Neuron (in vitro differentiated cells): Measurements from ENCODE around the gene DNAJB11.
"Not testable (repeated sequence)": the region's sequence is repeated elsewhere in the genome, so short reads cannot be mapped to it uniquely, and the experiment has no call there.

ENCODE experiments used
- H2AFZ ChIP-seq: one replicate; pipeline ENCODE4 v1.6.1; 2013; ENCODE audit warnings: low read depth, mild to moderate bottlenecking, inconsistent platforms, low read length, moderate library complexity
- H3K27me3 ChIP-seq: one replicate; pipeline ENCODE4 v1.6.1; 2013; ENCODE audit warnings: low read length; ENCODE audit not compliant: insufficient read depth
- H3K36me3 ChIP-seq: one replicate; pipeline ENCODE4 v1.6.1; 2013; ENCODE audit warnings: low read length; ENCODE audit not compliant: insufficient read depth
- H3K4me1 ChIP-seq: one replicate; pipeline ENCODE4 v1.6.1; 2013; ENCODE audit warnings: low read length; ENCODE audit not compliant: insufficient read depth
- H3K4me3 ChIP-seq: 2 replicates; pipeline ENCODE4 v1.5.1; 2013; ENCODE audit warnings: mild to moderate bottlenecking, low read length, moderate library complexity
- H3K9me3 ChIP-seq: one replicate; pipeline ENCODE4 v1.6.1; 2013; ENCODE audit warnings: low read length

DNAJB11 gene

DNA sequence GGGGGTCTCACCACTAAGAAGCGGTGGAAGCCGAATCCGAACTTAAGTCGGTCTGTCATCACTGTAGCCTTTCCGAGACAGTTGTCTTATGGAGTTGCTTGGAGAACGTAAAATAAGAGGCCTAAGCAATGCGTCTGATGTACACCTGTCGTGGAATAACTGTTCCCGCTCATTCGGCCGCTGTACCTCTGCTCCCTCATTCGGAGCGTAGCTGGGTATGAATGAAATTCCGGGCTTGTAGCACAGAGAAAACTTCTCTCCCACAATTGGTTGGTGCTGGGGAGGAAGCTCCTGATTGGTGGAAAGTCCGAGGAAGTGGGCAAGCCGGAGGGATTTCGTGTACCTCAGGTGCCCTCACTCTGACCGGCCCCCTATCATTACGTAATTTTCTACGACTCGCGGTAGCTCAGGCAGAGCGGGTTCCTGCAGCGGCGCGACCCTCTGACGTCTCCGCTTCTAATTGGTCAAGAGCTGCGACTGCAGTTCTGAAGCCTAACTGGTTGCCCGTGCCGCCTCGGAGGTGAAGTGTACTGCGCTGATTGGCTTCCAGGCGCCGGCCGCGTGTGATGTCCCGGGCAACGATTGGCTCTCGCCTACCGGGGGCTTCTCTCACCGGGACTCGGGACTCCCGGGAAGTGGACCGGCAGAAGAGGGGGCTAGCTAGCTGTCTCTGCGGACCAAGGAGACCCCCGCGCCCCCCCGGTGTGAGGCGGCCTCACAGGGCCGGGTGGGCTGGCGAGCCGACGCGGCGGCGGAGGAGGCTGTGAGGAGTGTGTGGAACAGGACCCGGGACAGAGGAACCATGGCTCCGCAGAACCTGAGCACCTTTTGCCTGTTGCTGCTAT is at the start of gene DNAJB11:
TSS of gene DNAJB11 (plus strand) at position 625 of the 845 bp plus-strand sequence. CDS start at position 803, 178 bp downstream.
- H2AFZ ChIP-seq = peak within 1 kb of the TSS; percentile 59
- no peaks in the 10 kb centered on the region for H3K27me3 ChIP-seq
- peaks cover 29% of the 10 kb centered on the region for H3K4me1 ChIP-seq
- H3K4me3 ChIP-seq = peak within 1 kb of the TSS; percentile 75
- peaks cover 23% of the 10 kb centered on the region for H3K36me3 ChIP-seq
- no peaks in the 10 kb centered on the region for H3K9me3 ChIP-seq

DNA sequence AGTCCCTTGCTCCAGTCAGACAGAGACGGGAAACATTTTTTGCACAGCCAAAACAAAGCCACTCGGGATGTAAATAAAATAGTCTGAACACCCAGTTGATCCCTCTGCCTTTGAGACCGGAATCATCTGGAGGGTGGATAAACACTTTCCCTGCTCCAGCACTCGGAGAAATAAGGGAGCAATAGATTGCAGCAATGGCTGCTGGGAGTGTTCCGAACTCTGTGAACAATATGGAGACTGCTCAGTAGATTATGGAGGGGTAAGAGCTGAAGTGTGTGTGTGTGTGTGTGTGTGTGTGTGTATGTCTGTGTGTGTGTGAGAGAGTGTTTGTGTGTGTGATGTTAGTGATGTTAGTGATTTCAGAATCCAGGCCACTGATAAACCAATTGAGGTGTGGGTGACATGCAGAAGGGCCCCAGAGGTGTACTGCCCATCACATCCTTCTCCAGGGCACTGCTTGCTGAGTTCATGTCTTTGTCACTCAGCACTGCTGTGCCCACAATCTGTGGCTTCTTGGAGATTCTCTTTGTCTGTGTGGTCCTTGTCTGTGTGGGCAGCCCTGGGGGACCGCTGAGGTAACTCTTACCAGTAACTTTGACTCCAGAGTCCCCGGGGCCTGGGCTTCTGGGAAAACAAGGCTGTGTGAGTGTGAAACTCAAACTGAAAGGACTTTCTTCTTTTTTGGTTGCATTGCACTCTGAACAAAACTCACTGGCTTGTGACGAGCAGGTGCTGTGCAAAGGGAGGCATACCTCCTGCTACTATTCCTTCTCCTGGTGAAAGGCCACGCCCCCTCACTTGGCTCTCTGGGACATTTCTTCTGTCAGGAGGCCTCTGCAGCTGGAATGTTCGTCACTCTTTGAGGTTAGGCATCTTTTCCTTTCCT is 49.3 kb upstream of the DNAJB11 start:
- Histone ChIP-seq H3K9me3 (no peaks in the 10 kb centered on the region), H2AFZ (peak overlapping the region; percentile 3), H3K4me3 (no peak overlapping the region), H3K36me3 (no peaks in the 10 kb centered on the region), H3K27me3 (no peaks in the 10 kb centered on the region), H3K4me1 (peaks cover 4% of the 10 kb centered on the region)

DNA sequence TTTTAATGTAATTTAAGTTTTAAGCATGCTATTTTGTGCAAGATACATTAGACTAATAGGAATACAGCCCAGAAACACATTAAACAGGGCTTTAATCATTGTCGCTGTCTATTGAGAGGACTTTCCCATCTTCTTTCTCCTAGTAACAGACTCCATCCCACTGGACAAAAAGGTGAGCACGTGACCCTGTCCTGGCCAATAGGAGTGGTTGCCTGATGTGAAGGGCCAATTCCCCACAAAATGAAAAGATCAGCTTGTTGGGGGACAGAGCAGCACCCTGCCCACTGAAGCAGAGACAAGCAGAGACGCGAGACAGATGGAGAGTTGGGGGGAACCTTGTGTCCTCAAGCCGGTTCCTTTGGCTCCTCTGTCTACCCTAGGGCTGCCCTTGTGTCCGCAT is 47.5 kb upstream of the DNAJB11 start:
- no peak overlapping the region for H3K4me3 ChIP-seq
- H2AFZ ChIP-seq = no peak overlapping the region
- no peaks in the 10 kb centered on the region for H3K27me3 ChIP-seq
- H3K9me3 ChIP-seq = no peaks in the 10 kb centered on the region
- no peaks in the 10 kb centered on the region for H3K36me3 ChIP-seq
- peaks cover 4% of the 10 kb centered on the region for H3K4me1 ChIP-seq

DNA sequence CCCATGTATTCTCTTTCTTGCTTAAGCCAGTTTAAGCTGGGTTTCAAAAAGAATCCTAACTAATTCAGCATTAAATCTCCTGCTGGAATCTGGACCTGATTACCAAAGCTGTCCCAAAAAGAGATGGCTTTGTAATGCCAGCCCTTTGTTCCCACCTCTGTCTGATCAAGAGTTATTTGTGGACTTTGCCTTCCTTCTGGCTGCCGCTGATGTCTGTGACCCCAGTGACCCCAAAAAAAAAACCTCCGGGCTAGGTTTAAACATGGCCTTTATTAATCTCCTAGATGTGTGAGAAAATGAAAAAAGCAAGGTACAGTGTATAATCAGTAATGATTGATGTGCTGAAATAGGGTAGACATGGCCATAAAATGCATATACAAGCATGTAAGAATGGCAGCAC is 47.1 kb upstream of the DNAJB11 start:
- H3K4me3 ChIP-seq = no peak overlapping the region
- H2AFZ ChIP-seq = no peak overlapping the region
- peaks cover 4% of the 10 kb centered on the region for H3K4me1 ChIP-seq
- no peaks in the 10 kb centered on the region for H3K36me3 ChIP-seq
- H3K27me3 ChIP-seq = no peaks in the 10 kb centered on the region
- no peaks in the 10 kb centered on the region for H3K9me3 ChIP-seq

DNA sequence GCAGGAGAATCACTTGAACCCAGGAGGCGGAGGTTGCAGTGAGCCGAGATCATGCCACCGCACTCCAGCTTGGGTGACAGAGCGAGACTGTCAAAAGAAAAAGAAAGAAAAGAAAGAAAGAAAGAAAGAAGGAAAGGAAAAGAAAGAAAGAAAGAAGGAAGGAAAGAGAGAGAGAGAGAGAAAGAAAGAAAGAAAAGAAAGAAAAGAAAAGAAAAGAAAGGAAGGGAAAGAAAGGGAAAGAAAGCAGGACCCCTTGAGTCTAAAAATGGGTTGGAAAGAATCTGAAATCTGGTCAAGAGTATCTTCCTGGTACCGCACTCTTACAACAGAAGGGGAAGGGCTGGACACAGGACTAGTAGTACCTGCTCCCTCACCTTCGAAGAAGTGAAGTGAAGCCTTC is 45.9 kb upstream of the DNAJB11 start:
- Histone ChIP-seq H3K36me3 (no peaks in the 10 kb centered on the region), H3K4me1 (peaks cover 4% of the 10 kb centered on the region), H3K4me3 (no peak overlapping the region), H3K9me3 (no peaks in the 10 kb centered on the region), H2AFZ (no peak overlapping the region), H3K27me3 (no peaks in the 10 kb centered on the region)

DNA sequence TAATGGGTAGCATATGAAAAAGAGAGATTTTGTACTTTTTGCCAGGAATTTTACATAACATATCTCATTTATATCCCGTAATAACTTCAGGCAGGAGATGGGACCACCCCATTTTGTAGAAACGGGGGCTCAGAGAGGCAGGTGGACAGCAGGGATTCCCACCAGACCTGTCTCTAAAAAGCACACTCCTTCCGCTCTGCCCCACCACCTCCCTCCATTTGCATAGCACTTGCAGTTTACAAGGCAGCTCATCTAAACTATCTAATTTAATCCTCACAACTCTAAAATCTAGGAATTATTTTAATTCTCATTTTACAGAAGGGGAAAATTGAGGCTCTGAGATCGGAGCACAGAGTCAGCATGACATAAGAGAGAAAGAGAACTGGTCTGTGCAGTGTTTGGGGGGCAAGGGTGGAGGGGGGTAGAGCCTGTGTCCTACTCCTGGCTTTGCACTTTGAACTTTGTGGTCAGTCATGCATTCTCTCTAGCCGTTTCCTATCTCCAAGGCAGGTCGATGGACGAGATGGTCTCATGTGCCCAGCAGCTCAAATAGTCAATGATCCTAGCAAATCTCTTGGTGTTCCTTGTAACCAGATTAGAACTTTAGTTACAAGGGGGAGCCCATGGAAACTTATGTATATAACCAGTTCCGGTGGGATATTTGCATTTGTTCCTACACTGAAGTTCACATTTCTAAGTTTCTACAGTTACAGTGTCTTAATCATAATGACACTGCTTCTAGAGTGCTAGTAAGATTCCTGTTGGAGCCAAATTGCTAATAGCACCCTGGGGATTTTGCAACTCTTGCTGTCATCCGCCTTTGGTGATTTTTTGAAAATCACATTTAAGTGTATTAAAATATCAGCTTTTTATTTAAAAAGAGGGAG is 44.9 kb upstream of the DNAJB11 start:
- H3K36me3 ChIP-seq = no peaks in the 10 kb centered on the region
- H3K4me3 ChIP-seq = no peak overlapping the region
- no peaks in the 10 kb centered on the region for H3K9me3 ChIP-seq
- H2AFZ ChIP-seq = no peak overlapping the region
- no peaks in the 10 kb centered on the region for H3K27me3 ChIP-seq
- H3K4me1 ChIP-seq = peaks cover 9% of the 10 kb centered on the region

DNA sequence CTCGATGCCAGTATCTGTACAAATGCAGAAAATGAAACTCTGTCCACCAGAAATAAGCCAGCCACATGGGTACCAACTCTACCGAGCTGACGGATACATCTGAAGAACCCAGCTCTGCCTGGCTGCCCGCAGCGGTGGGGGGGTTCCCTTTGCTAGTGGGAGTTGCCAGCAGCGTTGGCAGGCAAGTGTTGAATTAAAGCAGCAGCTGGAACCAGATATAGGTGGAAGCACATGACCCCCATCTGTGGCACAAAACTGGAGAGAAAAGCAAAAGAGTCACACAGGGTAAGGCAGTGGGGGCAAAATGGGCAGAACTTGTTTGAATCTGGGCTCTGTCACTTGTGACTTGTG is 44.3 kb upstream of the DNAJB11 start:
- H3K27me3 ChIP-seq = no peaks in the 10 kb centered on the region
- no peaks in the 10 kb centered on the region for H3K9me3 ChIP-seq
- H3K4me3 ChIP-seq = no peak overlapping the region
- peaks cover 12% of the 10 kb centered on the region for H3K4me1 ChIP-seq
- H3K36me3 ChIP-seq = no peaks in the 10 kb centered on the region
- H2AFZ ChIP-seq = no peak overlapping the region

DNA sequence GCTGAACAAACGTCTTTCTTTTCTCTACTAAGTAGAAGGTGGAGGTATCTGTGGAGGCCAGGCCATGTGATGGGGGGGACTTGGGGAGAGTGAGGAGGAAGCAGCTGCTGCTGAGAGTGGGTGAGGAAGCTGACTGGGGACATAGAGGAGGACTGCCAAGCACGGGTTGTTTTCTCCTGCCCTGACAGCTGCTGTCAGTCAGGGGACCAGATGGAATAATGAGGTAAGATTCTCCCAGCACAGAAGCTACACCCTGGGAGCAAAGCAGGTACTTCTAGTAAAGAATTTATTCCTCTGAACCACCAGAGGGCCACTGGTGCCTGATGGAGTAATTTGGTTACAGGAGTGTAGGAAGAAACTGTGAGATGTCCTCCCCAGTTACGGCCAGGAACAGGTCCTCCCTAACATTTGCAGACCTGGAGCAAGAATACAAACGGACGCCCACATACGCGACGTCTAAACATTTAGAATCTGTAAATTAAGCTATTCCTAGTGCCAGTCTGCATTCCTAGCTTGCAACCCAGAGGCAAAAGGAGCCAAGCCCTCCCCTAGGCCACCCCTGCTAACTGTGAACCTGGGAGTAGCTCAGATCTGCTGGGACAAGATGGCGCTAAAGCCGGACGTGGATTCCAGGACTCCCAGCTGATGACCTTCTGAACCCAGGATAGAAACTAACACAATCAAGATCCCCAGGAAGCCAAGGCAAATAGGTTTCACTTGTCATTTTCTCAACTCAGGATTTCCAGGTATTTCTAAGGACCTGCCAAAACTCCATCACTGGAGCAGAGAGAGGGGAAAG is 41.1 kb upstream of the DNAJB11 start:
- Histone ChIP-seq H3K27me3 (no peaks in the 10 kb centered on the region), H3K36me3 (no peaks in the 10 kb centered on the region), H3K4me1 (peaks cover 23% of the 10 kb centered on the region), H2AFZ (no peak overlapping the region), H3K9me3 (no peaks in the 10 kb centered on the region), H3K4me3 (no peak overlapping the region)

DNA sequence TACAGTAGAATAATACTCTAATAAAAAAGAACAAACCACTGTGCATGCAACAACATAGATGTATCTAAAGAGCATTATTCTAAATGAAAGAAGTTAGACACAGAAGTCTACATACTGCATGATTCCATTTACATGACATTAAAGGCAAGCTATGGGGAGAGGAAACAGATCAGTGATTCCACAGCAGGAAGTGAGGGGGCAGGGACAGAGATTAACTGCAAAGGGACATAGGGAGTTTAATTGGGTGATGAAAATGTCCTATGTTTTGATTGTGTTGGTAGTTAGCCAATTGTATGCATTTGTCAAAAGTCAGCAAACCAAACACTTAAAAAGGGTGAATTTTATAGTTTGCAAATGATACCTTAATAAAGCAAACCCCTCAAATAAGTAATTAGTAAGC is 40.1 kb upstream of the DNAJB11 start:
- Histone ChIP-seq H3K4me3 (no peak overlapping the region), H3K4me1 (peaks cover 23% of the 10 kb centered on the region), H3K9me3 (no peaks in the 10 kb centered on the region), H3K36me3 (no peaks in the 10 kb centered on the region), H2AFZ (no peak overlapping the region), H3K27me3 (no peaks in the 10 kb centered on the region)

DNA sequence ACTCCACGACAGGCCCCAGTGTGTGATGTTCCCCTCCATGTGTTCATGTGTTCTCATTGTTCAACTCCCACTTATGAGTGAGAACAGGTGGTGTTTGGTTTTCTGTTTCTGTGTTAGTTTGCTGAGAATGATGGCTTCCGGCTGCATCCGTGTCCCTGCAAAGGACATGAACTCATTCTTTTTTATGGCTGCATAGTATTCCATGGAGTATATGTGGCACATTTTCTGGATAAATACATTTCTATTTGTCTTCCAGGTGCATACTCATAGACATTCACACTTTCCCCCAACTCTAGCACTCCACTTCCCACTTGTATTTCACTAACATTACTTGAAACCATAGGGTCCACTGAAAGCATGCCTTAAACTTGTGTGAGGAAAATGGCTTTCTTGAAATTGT is 38.8 kb upstream of the DNAJB11 start:
- H2AFZ ChIP-seq, H3K4me3 ChIP-seq, H3K9me3 ChIP-seq, H3K27me3 ChIP-seq, H3K36me3 ChIP-seq: not testable (repeated sequence)
- peaks cover 23% of the 10 kb centered on the region for H3K4me1 ChIP-seq

DNA sequence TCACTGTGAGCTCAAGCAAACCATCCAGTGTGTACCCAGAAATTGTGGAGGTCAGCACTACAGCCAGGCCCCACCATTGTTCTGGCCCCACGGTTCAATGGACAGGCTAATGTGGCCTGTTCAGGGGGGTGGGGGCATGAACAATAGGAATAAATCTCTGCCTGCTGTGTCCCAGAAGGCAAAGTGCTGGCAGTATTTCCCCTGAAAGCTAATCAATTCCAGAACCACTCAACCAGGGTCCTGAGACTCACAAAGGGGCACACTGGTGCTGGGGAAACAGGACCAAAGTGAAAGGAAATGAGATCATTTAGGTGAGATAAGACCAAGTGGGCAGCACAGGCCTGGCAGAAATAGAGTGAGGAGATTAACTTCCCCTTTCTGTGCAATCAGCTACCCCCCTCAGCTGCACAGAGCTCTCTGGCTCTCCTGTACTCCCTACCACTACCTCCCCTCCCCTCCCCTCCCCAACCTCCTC is 37.9 kb upstream of the DNAJB11 start:
- Histone ChIP-seq H3K4me3 (no peak overlapping the region), H3K4me1 (peaks cover 27% of the 10 kb centered on the region), H3K36me3 (no peaks in the 10 kb centered on the region), H2AFZ (no peak overlapping the region), H3K9me3 (no peaks in the 10 kb centered on the region), H3K27me3 (no peaks in the 10 kb centered on the region)

DNA sequence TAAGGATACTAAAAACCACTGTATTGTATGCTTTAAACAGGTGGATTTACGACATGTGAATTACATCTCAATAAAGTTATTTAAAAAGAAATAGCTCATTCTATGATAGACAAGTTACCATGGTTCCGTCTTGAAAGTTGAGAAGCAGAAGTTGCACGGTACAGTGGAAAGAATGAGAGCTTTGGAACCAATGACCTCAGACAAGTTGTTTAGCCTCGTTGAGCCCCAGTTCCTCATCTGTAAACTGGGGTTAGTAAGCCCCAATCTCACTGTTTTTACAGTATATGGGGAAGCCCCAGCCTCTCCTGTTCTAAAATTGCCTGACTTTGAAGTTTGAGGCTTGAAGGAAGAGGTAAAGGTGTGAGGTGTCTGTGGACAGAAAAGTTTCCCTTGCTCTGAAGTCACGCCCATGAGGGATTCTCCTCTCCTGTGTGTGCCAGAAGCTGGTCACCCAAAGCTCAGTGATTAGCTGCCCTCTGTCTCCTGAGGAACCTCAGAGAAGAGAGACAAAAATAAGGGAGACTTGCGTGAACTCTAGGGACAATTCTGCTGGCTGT is 36.3 kb upstream of the DNAJB11 start:
- peaks cover 27% of the 10 kb centered on the region for H3K4me1 ChIP-seq
- no peaks in the 10 kb centered on the region for H3K36me3 ChIP-seq
- no peaks in the 10 kb centered on the region for H3K27me3 ChIP-seq
- no peak overlapping the region for H3K4me3 ChIP-seq
- H3K9me3 ChIP-seq = no peaks in the 10 kb centered on the region
- no peak overlapping the region for H2AFZ ChIP-seq
